PC-9 (cell line): ENCODE data around the gene MANEAL.

ENCODE experiments used
- EZH2 ChIP-seq: fragments of 200-600 bp; sonication (generic); IDR thresholded peaks from 2 replicates; pipeline ENCODE4 v1.8.0; 2017; ENCODE audit warnings: antibody characterized with exemption, low read depth
- TF ChIP-seq, protein P1 (sequence below): fragments of 200-600 bp; sonication (generic); conservative IDR thresholded peaks from 2 replicates; pipeline ENCODE4 v1.6.1; 2017; ENCODE audit warnings: mixed run types, antibody characterized with exemption, mild to moderate bottlenecking, moderate library complexity

DNA sequence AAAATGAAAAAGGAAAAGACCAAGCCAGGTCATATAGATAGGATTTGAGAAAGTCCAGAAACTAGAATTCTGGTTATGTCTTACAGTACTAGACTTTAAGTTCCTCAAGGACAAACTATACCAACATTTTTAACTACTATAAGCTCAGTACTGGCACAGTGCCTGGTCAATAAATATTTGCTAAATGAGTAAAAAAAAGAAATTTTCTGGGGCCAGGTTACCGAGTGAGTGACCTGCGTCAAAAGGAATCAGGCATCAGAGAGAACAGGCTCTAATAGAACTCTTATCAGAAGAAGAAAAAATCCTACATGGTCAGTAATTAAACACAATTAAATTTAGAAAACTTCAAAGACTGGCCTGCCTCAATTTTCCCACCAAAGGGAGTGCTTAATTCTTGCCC lies 38.2 kb downstream of the MANEAL start:
- TF ChIP-seq, protein P1, sequence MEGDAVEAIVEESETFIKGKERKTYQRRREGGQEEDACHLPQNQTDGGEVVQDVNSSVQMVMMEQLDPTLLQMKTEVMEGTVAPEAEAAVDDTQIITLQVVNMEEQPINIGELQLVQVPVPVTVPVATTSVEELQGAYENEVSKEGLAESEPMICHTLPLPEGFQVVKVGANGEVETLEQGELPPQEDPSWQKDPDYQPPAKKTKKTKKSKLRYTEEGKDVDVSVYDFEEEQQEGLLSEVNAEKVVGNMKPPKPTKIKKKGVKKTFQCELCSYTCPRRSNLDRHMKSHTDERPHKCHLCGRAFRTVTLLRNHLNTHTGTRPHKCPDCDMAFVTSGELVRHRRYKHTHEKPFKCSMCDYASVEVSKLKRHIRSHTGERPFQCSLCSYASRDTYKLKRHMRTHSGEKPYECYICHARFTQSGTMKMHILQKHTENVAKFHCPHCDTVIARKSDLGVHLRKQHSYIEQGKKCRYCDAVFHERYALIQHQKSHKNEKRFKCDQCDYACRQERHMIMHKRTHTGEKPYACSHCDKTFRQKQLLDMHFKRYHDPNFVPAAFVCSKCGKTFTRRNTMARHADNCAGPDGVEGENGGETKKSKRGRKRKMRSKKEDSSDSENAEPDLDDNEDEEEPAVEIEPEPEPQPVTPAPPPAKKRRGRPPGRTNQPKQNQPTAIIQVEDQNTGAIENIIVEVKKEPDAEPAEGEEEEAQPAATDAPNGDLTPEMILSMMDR = no peak
- no peak for TF ChIP-seq EZH2
